HepG2 (cell line): ENCODE data around the gene UBE2B. TPM values are rescaled to one million over a fixed set of nuclear protein-coding genes. Genes with fewer than 3 reads are reported as not detected.

Experiments used
- ATAC-seq: fragments of 200-7000 bp; cut with Tn5 transposase; 3 replicates; pipeline ENCODE4 v1.9.1; 2020; ENCODE audit warnings: mild to moderate bottlenecking, moderate library complexity
- BruUV-seq: library from RNA; stranded (reverse); fragments of 400-500 nt; replicated peaks from 2 replicates; lab custom pipeline; 2021; lab: Mats Ljungman, UMichigan
- CTCF ChIA-PET: fragments of 300-600 bp; formaldehyde crosslinking; extraction: SDS; loops from one replicate; lab custom pipeline; 2021; ENCODE audit warnings: low total read pairs, inconsistent platforms, low intra/inter-chr PET ratio; lab: Yijun Ruan, JAX
- POLR2A ChIA-PET: fragments of 350-600 bp; sonication (Branson Sonifier 250); formaldehyde crosslinking; loops from one replicate; lab custom pipeline; 2020; ENCODE audit warnings: antibody characterized with exemption, inconsistent platforms; lab: Yijun Ruan, JAX
- DNase-seq: peaks from one replicate; pipeline ENCODE4 v3.0.0-alpha.2; 2015; ENCODE audit warnings: low spot score
- FAIRE-seq: peaks from 3 replicates; lab custom pipeline; 2011; peaks lifted over from hg19 to GRCh38; lab: Jason Lieb, UNC
- H2AFZ ChIP-seq: one replicate; pipeline ENCODE4 v1.6.1; 2011; ENCODE audit warnings: low read length, inconsistent platforms
- H3K27ac ChIP-seq: fragments of 300-600 bp; 3 replicates; pipeline ENCODE4 v1.8.0; 2011; ENCODE audit warnings: mixed run types, mild to moderate bottlenecking, mixed read lengths, low read length, inconsistent platforms; ENCODE audit not compliant: insufficient read depth; ENCODE audit errors: extremely low read length
- H3K27me3 ChIP-seq, 2 experiments: fragments of 200-600 bp in 1 of 2; 2 replicates in 1 of 2; 3 replicates in 1 of 2; pipeline versions ENCODE4 v1.6.0 to v1.8.0; 2011; ENCODE audit warnings: low read length in 2 of 2, mild to moderate bottlenecking in 2 of 2, moderate library complexity in 2 of 2, inconsistent platforms in 1 of 2; ENCODE audit not compliant: insufficient read depth in 2 of 2, control insufficient read depth in 1 of 2
- H3K36me3 ChIP-seq, 2 experiments: fragments of 200-600 bp in 1 of 2; replicated peaks in 1 of 2; 2 replicates in 1 of 2; 3 replicates in 1 of 2; pipeline versions ENCODE4 v1.5.1 to v1.8.0; 2011; ENCODE audit warnings: low read length in 2 of 2, inconsistent platforms in 1 of 2; ENCODE audit not compliant: insufficient read depth in 2 of 2, control insufficient read depth in 1 of 2
- H3K4me1 ChIP-seq: 2 replicates; pipeline ENCODE4 v1.5.1; 2012; ENCODE audit warnings: low read length, inconsistent platforms; ENCODE audit not compliant: insufficient read depth
- H3K4me2 ChIP-seq: 2 replicates; pipeline ENCODE4 v1.6.0; 2011; ENCODE audit warnings: low read depth, low read length, inconsistent platforms
- H3K4me3 ChIP-seq, 3 experiments: fragments of 200-600 bp in 1 of 3; sonication (generic), shearing (Covaris generic) in 1 of 3; replicated peaks in 1 of 3; 2 replicates each; pipeline ENCODE4 v1.5.1; 2011 to 2016; ENCODE audit warnings: low read length in 3 of 3, inconsistent platforms in 2 of 3, low read depth in 2 of 3, mild to moderate bottlenecking in 2 of 3, control low read depth in 1 of 3, mixed read lengths in 1 of 3; ENCODE audit not compliant: insufficient read depth in 1 of 3
- H3K79me2 ChIP-seq: one replicate; pipeline ENCODE4 v1.6.1; 2011; ENCODE audit warnings: low read length, inconsistent platforms; ENCODE audit not compliant: insufficient read depth
- H3K9ac ChIP-seq: 2 replicates; pipeline ENCODE4 v1.6.0; 2011; ENCODE audit warnings: mild to moderate bottlenecking, low read depth, low read length, inconsistent platforms; ENCODE audit not compliant: insufficient read depth
- H3K9me3 ChIP-seq: 2 replicates; pipeline ENCODE4 v1.5.1; 2012; ENCODE audit warnings: mild to moderate bottlenecking, low read length
- H4K20me1 ChIP-seq: 2 replicates; pipeline ENCODE4 v1.6.0; 2011; ENCODE audit warnings: inconsistent platforms, mild to moderate bottlenecking, low read length, moderate library complexity; ENCODE audit not compliant: insufficient read depth
- ASH2L ChIP-seq: fragments of 300-600, 200-600 bp; sonication (generic); IDR thresholded peaks from 2 replicates; pipeline ENCODE4 v1.7.0; 2017; ENCODE audit warnings: low read depth, mild to moderate bottlenecking, moderate library complexity, mixed read lengths, low read length; ENCODE audit not compliant: insufficient read length
- CERS6 ChIP-seq: sonication (generic); formaldehyde crosslinking; IDR thresholded peaks from 2 replicates; pipeline ENCODE4 v1.5.0; 2020; ENCODE audit warnings: missing genetic modification reagents
- HMGA1 ChIP-seq: sonication (generic); formaldehyde crosslinking; conservative IDR thresholded peaks from 2 replicates; pipeline ENCODE4 v1.4.0; 2020; ENCODE audit warnings: missing genetic modification reagents
- MED1 ChIP-seq: sonication (generic); formaldehyde crosslinking; IDR thresholded peaks from 2 replicates; pipeline ENCODE4 v1.4.0; 2020; ENCODE audit warnings: missing genetic modification reagents
- SRSF4 ChIP-seq: fragments of 200-400 bp; formaldehyde crosslinking; IDR thresholded peaks from one replicate; pipeline ENCODE4 v1.6.1; 2018; ENCODE audit warnings: mild to moderate bottlenecking, low read depth, low read length, moderate library complexity; ENCODE audit not compliant: poor library complexity, severe bottlenecking
- ZBTB26 ChIP-seq: IDR thresholded peaks from 2 replicates; pipeline ENCODE4 v1.6.1; 2016; ENCODE audit warnings: missing compliant biosample characterization, missing genetic modification reagents, borderline replicate concordance
- ZNF616 ChIP-seq: sonication (generic); formaldehyde crosslinking; IDR thresholded peaks from 2 replicates; pipeline ENCODE4 v1.5.0; 2020; ENCODE audit warnings: low read depth, mild to moderate bottlenecking, missing genetic modification reagents
- ZNF652 ChIP-seq: IDR thresholded peaks from 2 replicates; pipeline ENCODE4 v1.6.1; 2016; ENCODE audit warnings: low read depth, borderline replicate concordance
- ZNF672 ChIP-seq: sonication (generic); formaldehyde crosslinking; IDR thresholded peaks from 2 replicates; pipeline ENCODE4 v1.8.1; 2022; ENCODE audit warnings: missing genetic modification reagents
- WGBS: methylation state at CpG from one replicate; pipeline ENCODE4 v1.1.6; 2017; ENCODE audit warnings: low lambda C conversion rate; 5-methylcytosine and 5-hydroxymethylcytosine counted together
- in situ Hi-C: cut with HindIII; loops from 2 replicates; pipeline ENCODE4 v1.10.0; 2017; ENCODE audit warnings: low pct_unique_long_range_greater_than_20kb; ENCODE audit not compliant: extremely low pct_ligation_motif_present
- intact Hi-C: fragments of 100-400 bp; cut with micrococcal nuclease; formaldehyde crosslinking; loops from one replicate; pipeline ENCODE4 v1.10.0; 2022; ENCODE audit not compliant: unreplicated experiment
- polyA plus RNA-seq, 8 experiments: library from polyadenylated mRNA; depleted of rRNA in 3 of 8; stranded (reverse) in 7 of 8; unstranded in 1 of 8; fragments of >200 nt; fragmentation: Illumina TruSeq in 4 of 8; extraction: Trizol in 4 of 8; gene quantifications; 2 replicates each; pipeline versions ENCODE4 v1.2.1 to v1.2.3, GENCODE V29; 2011 to 2016; ENCODE audit warnings: low read depth in 4 of 8, missing spikeins in 1 of 8, mixed read lengths in 1 of 8; ENCODE audit not compliant: insufficient read depth in 1 of 8
- total RNA-seq, 5 experiments: library from RNA; depleted of rRNA; stranded (reverse); fragments of >200 nt; fragmentation: Illumina TruSeq; extraction: Trizol; gene quantifications; 2 replicates each; pipeline ENCODE4 v1.2.3, GENCODE V29; 2016; ENCODE audit warnings: low read depth in 1 of 5

Gene UBE2B
- total and polyA plus RNA-seq, 2 of the 13 experiments (the other 11 are each of a cell fraction or from before 2014, with no cell fraction given) = 25.2 to 56.0 TPM

- H3K4me3 ChIP-seq = no peak overlapping the region
- no peak overlapping the region for H3K27ac ChIP-seq
- H3K9me3 ChIP-seq = no peaks in the 10 kb centered on the region
- no TSS peak for BruUV-seq
- no peaks in the 10 kb centered on the region for H4K20me1 ChIP-seq
- in situ Hi-C loops = no loop called here
- peak; percentile 23; the same call in 2 of the 3 replicates for ATAC-seq
- H3K4me1 ChIP-seq = 0 out of 2 replicates have a peak, but pooled peaks cover 9% of the 10 kb centered on the region
- ChIA-PET CTCF (no interaction called here), POLR2A (no interaction called here)
- intact Hi-C loops = no loop called here
- no peak for DNase-seq
- no peaks in the 10 kb centered on the region for H3K27me3 ChIP-seq
- H3K9ac ChIP-seq = no peak overlapping the region
- H2AFZ ChIP-seq = no peak overlapping the region
- H3K36me3 ChIP-seq = peaks cover 2 to 19% of the 10 kb centered on the region in 2 experiments; a peak in 3 of 5 replicates
- no peak overlapping the region for H3K4me2 ChIP-seq
- no peak for FAIRE-seq
- 87% methylated on average over 2 of the region's 2 CpGs for WGBS
- TF ChIP-seq ZNF672 = no peak
- TF ChIP-seq MED1 (CRISPR knock-in tag) = no peak
- TF ChIP-seq CERS6 (CRISPR knock-in tag) = no peak
- TF ChIP-seq SRSF4 = no peak
- TF ChIP-seq ZNF616 (CRISPR knock-in tag) = no peak
- TF ChIP-seq ASH2L = no peak
- TF ChIP-seq HMGA1 (CRISPR knock-in tag) = no peak
- no peak for TF ChIP-seq ZBTB26 (CRISPR knock-in tag)
- no peak for TF ChIP-seq ZNF652 (CRISPR knock-in tag)
- H3K79me2 ChIP-seq = no peaks in the 10 kb centered on the region
These were observed 27.3 kb downstream of the UBE2B start for GRCh38 chr5:134398609-134399155.
